NB4 (cell line): ENCODE results near the gene LDHA.

Experiments used
- POLR2A ChIP-seq: IDR thresholded peaks from 2 replicates; pipeline ENCODE4 v1.6.1; 2011; ENCODE audit warnings: mild to moderate bottlenecking; ENCODE audit not compliant: insufficient read length; ENCODE audit errors: extremely low read depth
- TF ChIP-seq, protein P1 (sequence below): IDR thresholded peaks from one replicate; pipeline ENCODE4 v1.5.1; 2012; ENCODE audit warnings: low read depth, low read length
- TF ChIP-seq, protein P2 (sequence below): IDR thresholded peaks from 2 replicates; pipeline ENCODE4 v1.6.1; 2011; ENCODE audit warnings: low read depth, low read length

DNA sequence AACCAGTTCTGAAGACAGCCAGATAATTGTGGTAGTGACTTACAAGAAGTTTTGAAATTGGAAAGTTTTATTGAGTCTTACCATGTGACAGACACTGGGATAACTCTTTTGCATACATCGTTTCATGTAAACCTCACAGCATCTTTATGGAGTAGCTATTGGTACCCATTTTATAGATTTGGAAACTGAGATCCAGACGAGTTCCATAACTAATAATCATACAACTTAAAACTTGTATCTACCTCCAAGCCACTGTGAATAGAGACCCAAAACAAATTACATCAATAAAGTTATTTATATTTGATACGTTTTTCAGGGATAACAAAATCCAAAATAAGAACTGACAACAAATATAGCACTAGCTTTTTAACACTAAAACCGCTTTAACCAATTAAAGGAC lies 35.7 kb upstream of the LDHA start:
- no peak for TF ChIP-seq POLR2A
- TF ChIP-seq, protein P1, sequence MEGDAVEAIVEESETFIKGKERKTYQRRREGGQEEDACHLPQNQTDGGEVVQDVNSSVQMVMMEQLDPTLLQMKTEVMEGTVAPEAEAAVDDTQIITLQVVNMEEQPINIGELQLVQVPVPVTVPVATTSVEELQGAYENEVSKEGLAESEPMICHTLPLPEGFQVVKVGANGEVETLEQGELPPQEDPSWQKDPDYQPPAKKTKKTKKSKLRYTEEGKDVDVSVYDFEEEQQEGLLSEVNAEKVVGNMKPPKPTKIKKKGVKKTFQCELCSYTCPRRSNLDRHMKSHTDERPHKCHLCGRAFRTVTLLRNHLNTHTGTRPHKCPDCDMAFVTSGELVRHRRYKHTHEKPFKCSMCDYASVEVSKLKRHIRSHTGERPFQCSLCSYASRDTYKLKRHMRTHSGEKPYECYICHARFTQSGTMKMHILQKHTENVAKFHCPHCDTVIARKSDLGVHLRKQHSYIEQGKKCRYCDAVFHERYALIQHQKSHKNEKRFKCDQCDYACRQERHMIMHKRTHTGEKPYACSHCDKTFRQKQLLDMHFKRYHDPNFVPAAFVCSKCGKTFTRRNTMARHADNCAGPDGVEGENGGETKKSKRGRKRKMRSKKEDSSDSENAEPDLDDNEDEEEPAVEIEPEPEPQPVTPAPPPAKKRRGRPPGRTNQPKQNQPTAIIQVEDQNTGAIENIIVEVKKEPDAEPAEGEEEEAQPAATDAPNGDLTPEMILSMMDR = no peak
- TF ChIP-seq, protein P2, sequence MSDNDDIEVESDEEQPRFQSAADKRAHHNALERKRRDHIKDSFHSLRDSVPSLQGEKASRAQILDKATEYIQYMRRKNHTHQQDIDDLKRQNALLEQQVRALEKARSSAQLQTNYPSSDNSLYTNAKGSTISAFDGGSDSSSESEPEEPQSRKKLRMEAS = no peak
